ENCODE results near the gene C1orf226. TPM values are rescaled to one million over a fixed set of nuclear protein-coding genes. Genes with fewer than 3 reads are reported as not detected.

The C1orf226 gene
- total and polyA plus RNA-seq, 4 donors, result 2.2 to 25.2 (median 10.8) TPM

DNA sequence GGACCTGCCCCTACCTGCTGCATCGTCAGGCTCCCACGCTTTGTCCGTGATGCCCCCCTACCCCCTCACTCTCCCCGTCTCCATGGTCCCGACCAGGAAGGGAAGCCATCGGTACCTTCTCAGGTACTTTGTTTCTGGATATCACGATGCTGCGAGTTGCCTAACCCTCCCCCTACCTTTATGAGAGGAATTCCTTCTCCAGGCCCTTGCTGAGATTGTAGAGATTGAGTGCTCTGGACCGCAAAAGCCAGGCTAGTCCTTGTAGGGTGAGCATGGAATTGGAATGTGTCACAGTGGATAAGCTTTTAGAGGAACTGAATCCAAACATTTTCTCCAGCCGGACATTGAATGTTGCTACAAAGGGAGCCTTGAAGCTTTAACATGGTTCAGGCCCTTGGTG is 13.8 kb upstream of the C1orf226 start:
- TF ChIP-seq HNF4A (conservative IDR thresholded peaks at IDR 0.05) (no peak), GABPA (IDR thresholded peaks at IDR 0.05 in 1 of 2, conservative IDR thresholded peaks at IDR 0.05 in 1 of 2) (no peak), FOXA1 (IDR thresholded peaks at IDR 0.05) (no peak), JUND (IDR thresholded peaks at IDR 0.05) (no peak), NR2F2 (IDR thresholded peaks at IDR 0.05) (no peak), RAD21 (IDR thresholded peaks at IDR 0.05) (no peak), EGR1 (IDR thresholded peaks at IDR 0.05; ENCODE audit: low read depth in 2 of 2) (no peak)
- TF ChIP-seq, protein P1, sequence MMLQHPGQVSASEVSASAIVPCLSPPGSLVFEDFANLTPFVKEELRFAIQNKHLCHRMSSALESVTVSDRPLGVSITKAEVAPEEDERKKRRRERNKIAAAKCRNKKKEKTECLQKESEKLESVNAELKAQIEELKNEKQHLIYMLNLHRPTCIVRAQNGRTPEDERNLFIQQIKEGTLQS (IDR thresholded peaks at IDR 0.05), result no peak
- TF ChIP-seq, protein P2, sequence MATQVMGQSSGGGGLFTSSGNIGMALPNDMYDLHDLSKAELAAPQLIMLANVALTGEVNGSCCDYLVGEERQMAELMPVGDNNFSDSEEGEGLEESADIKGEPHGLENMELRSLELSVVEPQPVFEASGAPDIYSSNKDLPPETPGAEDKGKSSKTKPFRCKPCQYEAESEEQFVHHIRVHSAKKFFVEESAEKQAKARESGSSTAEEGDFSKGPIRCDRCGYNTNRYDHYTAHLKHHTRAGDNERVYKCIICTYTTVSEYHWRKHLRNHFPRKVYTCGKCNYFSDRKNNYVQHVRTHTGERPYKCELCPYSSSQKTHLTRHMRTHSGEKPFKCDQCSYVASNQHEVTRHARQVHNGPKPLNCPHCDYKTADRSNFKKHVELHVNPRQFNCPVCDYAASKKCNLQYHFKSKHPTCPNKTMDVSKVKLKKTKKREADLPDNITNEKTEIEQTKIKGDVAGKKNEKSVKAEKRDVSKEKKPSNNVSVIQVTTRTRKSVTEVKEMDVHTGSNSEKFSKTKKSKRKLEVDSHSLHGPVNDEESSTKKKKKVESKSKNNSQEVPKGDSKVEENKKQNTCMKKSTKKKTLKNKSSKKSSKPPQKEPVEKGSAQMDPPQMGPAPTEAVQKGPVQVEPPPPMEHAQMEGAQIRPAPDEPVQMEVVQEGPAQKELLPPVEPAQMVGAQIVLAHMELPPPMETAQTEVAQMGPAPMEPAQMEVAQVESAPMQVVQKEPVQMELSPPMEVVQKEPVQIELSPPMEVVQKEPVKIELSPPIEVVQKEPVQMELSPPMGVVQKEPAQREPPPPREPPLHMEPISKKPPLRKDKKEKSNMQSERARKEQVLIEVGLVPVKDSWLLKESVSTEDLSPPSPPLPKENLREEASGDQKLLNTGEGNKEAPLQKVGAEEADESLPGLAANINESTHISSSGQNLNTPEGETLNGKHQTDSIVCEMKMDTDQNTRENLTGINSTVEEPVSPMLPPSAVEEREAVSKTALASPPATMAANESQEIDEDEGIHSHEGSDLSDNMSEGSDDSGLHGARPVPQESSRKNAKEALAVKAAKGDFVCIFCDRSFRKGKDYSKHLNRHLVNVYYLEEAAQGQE (IDR thresholded peaks at IDR 0.05), result no peak
- TF ChIP-seq, protein P3, sequence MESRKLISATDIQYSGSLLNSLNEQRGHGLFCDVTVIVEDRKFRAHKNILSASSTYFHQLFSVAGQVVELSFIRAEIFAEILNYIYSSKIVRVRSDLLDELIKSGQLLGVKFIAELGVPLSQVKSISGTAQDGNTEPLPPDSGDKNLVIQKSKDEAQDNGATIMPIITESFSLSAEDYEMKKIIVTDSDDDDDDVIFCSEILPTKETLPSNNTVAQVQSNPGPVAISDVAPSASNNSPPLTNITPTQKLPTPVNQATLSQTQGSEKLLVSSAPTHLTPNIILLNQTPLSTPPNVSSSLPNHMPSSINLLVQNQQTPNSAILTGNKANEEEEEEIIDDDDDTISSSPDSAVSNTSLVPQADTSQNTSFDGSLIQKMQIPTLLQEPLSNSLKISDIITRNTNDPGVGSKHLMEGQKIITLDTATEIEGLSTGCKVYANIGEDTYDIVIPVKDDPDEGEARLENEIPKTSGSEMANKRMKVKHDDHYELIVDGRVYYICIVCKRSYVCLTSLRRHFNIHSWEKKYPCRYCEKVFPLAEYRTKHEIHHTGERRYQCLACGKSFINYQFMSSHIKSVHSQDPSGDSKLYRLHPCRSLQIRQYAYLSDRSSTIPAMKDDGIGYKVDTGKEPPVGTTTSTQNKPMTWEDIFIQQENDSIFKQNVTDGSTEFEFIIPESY (IDR thresholded peaks at IDR 0.05), result no peak
- TF ChIP-seq, protein P4, sequence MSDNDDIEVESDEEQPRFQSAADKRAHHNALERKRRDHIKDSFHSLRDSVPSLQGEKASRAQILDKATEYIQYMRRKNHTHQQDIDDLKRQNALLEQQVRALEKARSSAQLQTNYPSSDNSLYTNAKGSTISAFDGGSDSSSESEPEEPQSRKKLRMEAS (IDR thresholded peaks at IDR 0.05), result no peak
- TF ChIP-seq, protein P5, sequence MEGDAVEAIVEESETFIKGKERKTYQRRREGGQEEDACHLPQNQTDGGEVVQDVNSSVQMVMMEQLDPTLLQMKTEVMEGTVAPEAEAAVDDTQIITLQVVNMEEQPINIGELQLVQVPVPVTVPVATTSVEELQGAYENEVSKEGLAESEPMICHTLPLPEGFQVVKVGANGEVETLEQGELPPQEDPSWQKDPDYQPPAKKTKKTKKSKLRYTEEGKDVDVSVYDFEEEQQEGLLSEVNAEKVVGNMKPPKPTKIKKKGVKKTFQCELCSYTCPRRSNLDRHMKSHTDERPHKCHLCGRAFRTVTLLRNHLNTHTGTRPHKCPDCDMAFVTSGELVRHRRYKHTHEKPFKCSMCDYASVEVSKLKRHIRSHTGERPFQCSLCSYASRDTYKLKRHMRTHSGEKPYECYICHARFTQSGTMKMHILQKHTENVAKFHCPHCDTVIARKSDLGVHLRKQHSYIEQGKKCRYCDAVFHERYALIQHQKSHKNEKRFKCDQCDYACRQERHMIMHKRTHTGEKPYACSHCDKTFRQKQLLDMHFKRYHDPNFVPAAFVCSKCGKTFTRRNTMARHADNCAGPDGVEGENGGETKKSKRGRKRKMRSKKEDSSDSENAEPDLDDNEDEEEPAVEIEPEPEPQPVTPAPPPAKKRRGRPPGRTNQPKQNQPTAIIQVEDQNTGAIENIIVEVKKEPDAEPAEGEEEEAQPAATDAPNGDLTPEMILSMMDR (IDR thresholded peaks at IDR 0.05; ENCODE audit: low read depth, low read length, missing input control), result no peak
- no peak for DNase-seq (ENCODE audit: low spot score)
- Histone ChIP-seq H3K27me3 (ENCODE audit: control insufficient read depth in 4 of 4, insufficient read depth in 4 of 4, low read length in 3 of 4) (no peaks in the 10 kb centered on the region), H3K36me3 (ENCODE audit: control insufficient read depth in 4 of 4, insufficient read depth in 3 of 4, low read depth in 1 of 4, low read length in 3 of 4) (no peaks in the 10 kb centered on the region), H3K4me1 (ENCODE audit: control insufficient read depth in 4 of 4, insufficient read depth in 4 of 4, low read length in 3 of 4) (peaks cover 19 to 56% (median 38%) of the 10 kb centered on the region in 4 donors), H3K9me3 (ENCODE audit: control insufficient read depth in 4 of 4, low read length in 3 of 4) (no peaks in the 10 kb centered on the region), H3K4me3 (ENCODE audit: low read depth in 1 of 3, low read length in 3 of 3) (no peak overlapping the region), H3K9ac (ENCODE audit: low read depth in 1 of 2, low read length in 2 of 2) (no peak overlapping the region), H3K27ac (ENCODE audit: low read depth in 1 of 2, low read length in 2 of 2) (peak overlapping the region in 1 of 2 donors; percentile 10)
- WGBS, result 98% methylated on average over 10 of the region's 10 CpGs

DNA sequence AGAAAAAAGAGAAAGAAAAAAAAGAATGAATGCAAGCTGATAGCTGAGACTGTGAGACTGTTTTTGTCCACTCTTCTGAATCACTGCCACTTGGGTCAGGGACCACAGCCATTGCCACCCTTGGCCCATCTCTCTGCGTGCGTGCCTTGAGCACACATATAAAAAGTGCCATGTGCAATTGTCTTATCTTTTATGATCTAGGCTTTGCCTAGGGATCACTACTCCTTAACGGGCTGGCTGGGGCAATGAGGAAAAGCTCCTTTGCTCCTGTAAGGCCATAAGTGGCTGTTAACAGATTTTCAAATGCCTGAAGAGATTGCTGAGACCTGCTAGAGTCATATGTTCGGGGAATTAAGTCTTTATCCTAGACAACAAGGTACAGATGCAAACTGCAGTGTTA is 13.1 kb upstream of the C1orf226 start:
- H3K4me3 ChIP-seq (ENCODE audit: low read depth in 1 of 3, low read length in 3 of 3), result no peak overlapping the region
- no peak for DNase-seq (ENCODE audit: low spot score)
- no peaks in the 10 kb centered on the region for H3K36me3 ChIP-seq (ENCODE audit: control insufficient read depth in 4 of 4, insufficient read depth in 3 of 4, low read depth in 1 of 4, low read length in 3 of 4)
- H3K9me3 ChIP-seq (ENCODE audit: control insufficient read depth in 4 of 4, low read length in 3 of 4), result no peaks in the 10 kb centered on the region
- TF ChIP-seq RXRA (IDR thresholded peaks at IDR 0.05), result no peak
- TF ChIP-seq RAD21 (IDR thresholded peaks at IDR 0.05), result no peak
- no peak for TF ChIP-seq EGR1 (IDR thresholded peaks at IDR 0.05; ENCODE audit: low read depth in 2 of 2)
- TF ChIP-seq YY1 (IDR thresholded peaks at IDR 0.05), result no peak
- no peak for TF ChIP-seq HNF4A (conservative IDR thresholded peaks at IDR 0.05)
- TF ChIP-seq, protein P4 (IDR thresholded peaks at IDR 0.05), result no peak
- TF ChIP-seq GABPA (IDR thresholded peaks at IDR 0.05 in 1 of 2, conservative IDR thresholded peaks at IDR 0.05 in 1 of 2), result no peak
- TF ChIP-seq HNF4G (IDR thresholded peaks at IDR 0.05), result no peak
- TF ChIP-seq, protein P5 (IDR thresholded peaks at IDR 0.05; ENCODE audit: low read depth, low read length, missing input control), result no peak
- no peak for TF ChIP-seq JUND (IDR thresholded peaks at IDR 0.05)
- TF ChIP-seq TAF1 (conservative IDR thresholded peaks at IDR 0.05), result no peak
- TF ChIP-seq, protein P3 (IDR thresholded peaks at IDR 0.05), result no peak
- TF ChIP-seq, protein P1 (IDR thresholded peaks at IDR 0.05), result no peak
- H3K4me1 ChIP-seq (ENCODE audit: control insufficient read depth in 4 of 4, insufficient read depth in 4 of 4, low read length in 3 of 4), result peaks cover 20 to 63% (median 44%) of the 10 kb centered on the region in 4 donors
- H3K27ac ChIP-seq (ENCODE audit: low read depth in 1 of 2, low read length in 2 of 2), result no peak overlapping the region
- WGBS, result 62% methylated on average over 4 of the region's 4 CpGs
- no peaks in the 10 kb centered on the region for H3K27me3 ChIP-seq (ENCODE audit: control insufficient read depth in 4 of 4, insufficient read depth in 4 of 4, low read length in 3 of 4)
- no peak overlapping the region for H3K9ac ChIP-seq (ENCODE audit: low read depth in 1 of 2, low read length in 2 of 2)

Measured in liver (tissue), 9 donors.